ENCODE measurements around the gene COX6A1. TPM values are rescaled to one million over a fixed set of nuclear protein-coding genes. Genes with fewer than 3 reads are reported as not detected.
"Not testable (repeated sequence)": the region's sequence is repeated elsewhere in the genome, so short reads cannot be mapped to it uniquely, and the experiment has no call there.

COX6A1 gene
- total and polyA plus RNA-seq, 2 donors: 443 to 494 TPM

- DNase-seq (ENCODE audit: low read depth in 6 of 9, low spot score in 9 of 9): peak in 8 of 9 donors; percentile 42 to 86 (median 76)
- Histone ChIP-seq H3K9me3 (ENCODE audit: control insufficient read depth in 2 of 2, insufficient read depth in 1 of 2, low read length in 1 of 2) (no peaks in the 10 kb centered on the region), H3K27ac (ENCODE audit: low read depth in 1 of 2, low read length in 1 of 2) (no peak overlapping the region), H3K4me3 (ENCODE audit: low read length in 2 of 2) (no peak overlapping the region), H3K36me3 (ENCODE audit: control insufficient read depth in 2 of 2, insufficient read depth in 2 of 2, low read length in 1 of 2) (peaks cover 11 to 43% of the 10 kb centered on the region in 2 donors), H3K4me1 (ENCODE audit: control insufficient read depth in 2 of 2, insufficient read depth in 2 of 2, low read length in 2 of 2) (peaks cover 17 to 22% of the 10 kb centered on the region in 2 donors), H3K27me3 (ENCODE audit: control insufficient read depth in 2 of 2, insufficient read depth in 1 of 2, low read length in 1 of 2) (no peaks in the 10 kb centered on the region)
- WGBS: 17% methylated on average over 6 of the region's 6 CpGs
Measured at GRCh38 chr12:120439646-120440247, 1.8 kb downstream of the COX6A1 start.

DNA sequence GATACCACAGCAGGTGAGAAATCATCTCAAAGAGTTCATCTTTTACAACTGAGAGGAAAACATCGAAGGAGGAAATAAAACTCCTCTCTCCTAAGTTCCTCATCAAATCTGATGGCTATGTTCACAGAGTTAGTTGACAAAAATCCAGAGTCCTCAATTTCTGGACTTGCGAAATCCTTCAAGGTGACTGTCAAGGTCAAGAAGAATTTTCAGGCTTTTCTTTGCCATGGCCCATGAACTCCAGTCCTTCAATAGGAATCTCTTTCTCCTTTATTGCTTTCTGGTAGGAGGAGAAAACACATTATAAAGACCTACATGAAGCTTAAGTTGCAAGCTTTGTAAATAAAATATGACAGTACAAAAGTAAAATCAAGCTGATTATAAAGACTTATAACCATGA lies 6.8 kb downstream of the COX6A1 start:
- WGBS: 94% methylated on average over 2 of the region's 2 CpGs
- Histone ChIP-seq H3K27ac (ENCODE audit: low read depth in 1 of 2, low read length in 1 of 2) (no peak overlapping the region), H3K9me3 (ENCODE audit: control insufficient read depth in 2 of 2, insufficient read depth in 1 of 2, low read length in 1 of 2) (peaks cover 0 to 2% of the 10 kb centered on the region in 2 donors), H3K36me3 (ENCODE audit: control insufficient read depth in 2 of 2, insufficient read depth in 2 of 2, low read length in 1 of 2) (peaks cover 23 to 48% of the 10 kb centered on the region in 2 donors), H3K4me1 (ENCODE audit: control insufficient read depth in 2 of 2, insufficient read depth in 2 of 2, low read length in 2 of 2) (peaks cover 8 to 25% of the 10 kb centered on the region in 2 donors), H3K4me3 (ENCODE audit: low read length in 2 of 2) (no peak overlapping the region), H3K27me3 (ENCODE audit: control insufficient read depth in 2 of 2, insufficient read depth in 1 of 2, low read length in 1 of 2) (no peaks in the 10 kb centered on the region)
- DNase-seq (ENCODE audit: low read depth in 6 of 9, low spot score in 9 of 9): no peak

- Histone ChIP-seq H3K27ac (ENCODE audit: low read depth in 1 of 2, low read length in 1 of 2) (peak within 1 kb of the TSS; percentile 79 to 90), H3K36me3 (ENCODE audit: control insufficient read depth in 2 of 2, insufficient read depth in 2 of 2, low read length in 1 of 2) (peaks cover 24 to 45% of the 10 kb centered on the region in 2 donors), H3K9me3 (ENCODE audit: control insufficient read depth in 2 of 2, insufficient read depth in 1 of 2, low read length in 1 of 2) (peaks cover 0 to 2% of the 10 kb centered on the region in 2 donors), H3K4me3 (ENCODE audit: low read length in 2 of 2) (peak within 1 kb of the TSS; percentile 94 to 96), H3K27me3 (ENCODE audit: control insufficient read depth in 2 of 2, insufficient read depth in 1 of 2, low read length in 1 of 2) (no peaks in the 10 kb centered on the region), H3K4me1 (ENCODE audit: control insufficient read depth in 2 of 2, insufficient read depth in 2 of 2, low read length in 2 of 2) (peaks cover 4 to 22% of the 10 kb centered on the region in 2 donors)
- peak in 7 of 9 donors; percentile 75 to 91 (median 86) for DNase-seq (ENCODE audit: low read depth in 6 of 9, low spot score in 9 of 9)
- WGBS: under 1% methylated on average over 73 of the region's 73 CpGs
Measured at GRCh38 chr12:120445911-120446843, 8.3 kb downstream of the COX6A1 start, which contains the start of the genes GATC and TRIAP1. TSS of gene GATC (plus strand) at chr12:120446444. CDS start at chr12:120446481, 37 bp downstream. TSS of gene TRIAP1 (minus strand) at chr12:120446384. CDS start at chr12:120446372, 12 bp downstream.

DNA sequence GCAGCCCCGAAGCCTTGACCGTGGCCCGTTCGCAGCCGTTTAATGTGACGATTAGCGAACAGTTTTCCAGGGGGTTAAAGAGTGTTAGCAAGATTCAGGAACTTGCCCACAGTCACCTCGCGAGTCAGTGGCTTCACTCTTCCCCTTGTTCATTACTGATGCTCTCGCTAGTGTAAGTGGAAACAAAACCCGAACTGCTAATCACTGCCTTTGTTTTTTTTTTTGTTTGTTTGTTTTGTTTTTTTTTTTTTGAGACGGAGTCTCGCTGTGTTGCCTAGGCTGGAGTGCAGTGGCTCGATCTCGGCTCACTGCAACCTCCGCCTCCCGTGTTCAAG lies 8.9 kb downstream of the COX6A1 start:
- peak overlapping the region; percentile 79 to 90 for H3K27ac ChIP-seq (ENCODE audit: low read depth in 1 of 2, low read length in 1 of 2)
- not testable (repeated sequence) for H3K27me3 ChIP-seq (ENCODE audit: control insufficient read depth in 2 of 2, insufficient read depth in 1 of 2, low read length in 1 of 2); H3K9me3 ChIP-seq (ENCODE audit: control insufficient read depth in 2 of 2, insufficient read depth in 1 of 2, low read length in 1 of 2)
- H3K4me3 ChIP-seq (ENCODE audit: low read length in 2 of 2): peak overlapping the region; percentile 94 to 96
- peak in 1 of 9 donors; percentile 18 for DNase-seq (ENCODE audit: low read depth in 6 of 9, low spot score in 9 of 9)
- H3K36me3 ChIP-seq (ENCODE audit: control insufficient read depth in 2 of 2, insufficient read depth in 2 of 2, low read length in 1 of 2): peaks cover 21 to 42% of the 10 kb centered on the region in 2 donors
- WGBS: 9% methylated on average over 17 of the region's 17 CpGs
- H3K4me1 ChIP-seq (ENCODE audit: control insufficient read depth in 2 of 2, insufficient read depth in 2 of 2, low read length in 2 of 2): peaks cover 4 to 22% of the 10 kb centered on the region in 2 donors

DNA sequence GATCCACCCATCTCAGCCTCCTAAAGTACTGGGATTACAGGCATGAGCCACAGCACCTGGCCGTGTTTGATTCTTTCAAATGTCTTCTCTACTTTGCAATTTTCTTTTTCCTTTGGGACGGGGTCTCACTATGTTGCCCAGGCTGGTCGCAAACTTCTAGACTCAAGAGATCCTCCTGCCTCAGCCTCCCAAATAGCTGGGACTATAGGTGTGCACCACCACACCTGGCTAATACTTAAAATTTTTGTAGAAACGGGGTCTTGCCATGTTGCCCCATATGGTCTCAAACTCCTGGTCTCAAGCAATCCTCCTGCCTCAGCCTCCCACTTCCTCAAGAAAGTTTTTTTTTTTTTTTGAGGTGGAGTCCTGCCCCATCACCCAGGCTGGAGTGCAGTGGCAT lies 10.1 kb downstream of the COX6A1 start:
- no peak overlapping the region for H3K27ac ChIP-seq (ENCODE audit: low read depth in 1 of 2, low read length in 1 of 2)
- H3K9me3 ChIP-seq (ENCODE audit: control insufficient read depth in 2 of 2, insufficient read depth in 1 of 2, low read length in 1 of 2): peaks cover 0 to 2% of the 10 kb centered on the region in 2 donors
- H3K4me3 ChIP-seq (ENCODE audit: low read length in 2 of 2): no peak overlapping the region
- H3K36me3 ChIP-seq (ENCODE audit: control insufficient read depth in 2 of 2, insufficient read depth in 2 of 2, low read length in 1 of 2): peaks cover 20 to 42% of the 10 kb centered on the region in 2 donors
- no peaks in the 10 kb centered on the region for H3K27me3 ChIP-seq (ENCODE audit: control insufficient read depth in 2 of 2, insufficient read depth in 1 of 2, low read length in 1 of 2)
- WGBS: over 99% methylated on average over 4 of the region's 4 CpGs
- peaks cover 4 to 22% of the 10 kb centered on the region in 2 donors for H3K4me1 ChIP-seq (ENCODE audit: control insufficient read depth in 2 of 2, insufficient read depth in 2 of 2, low read length in 2 of 2)
- DNase-seq (ENCODE audit: low read depth in 6 of 9, low spot score in 9 of 9): no peak

- H3K4me3 ChIP-seq (ENCODE audit: low read length in 2 of 2); DNase-seq (ENCODE audit: low read depth in 6 of 9, low spot score in 9 of 9); H3K27ac ChIP-seq (ENCODE audit: low read depth in 1 of 2, low read length in 1 of 2); H3K27me3 ChIP-seq (ENCODE audit: control insufficient read depth in 2 of 2, insufficient read depth in 1 of 2, low read length in 1 of 2); H3K4me1 ChIP-seq (ENCODE audit: control insufficient read depth in 2 of 2, insufficient read depth in 2 of 2, low read length in 2 of 2); H3K9me3 ChIP-seq (ENCODE audit: control insufficient read depth in 2 of 2, insufficient read depth in 1 of 2, low read length in 1 of 2): not testable (repeated sequence)
- peaks cover 42 to 53% of the 10 kb centered on the region in 2 donors for H3K36me3 ChIP-seq (ENCODE audit: control insufficient read depth in 2 of 2, insufficient read depth in 2 of 2, low read length in 1 of 2)
- WGBS: 97% methylated on average over 5 of the region's 5 CpGs
Measured at GRCh38 chr12:120452524-120452923, 14.6 kb downstream of the COX6A1 start.

DNA sequence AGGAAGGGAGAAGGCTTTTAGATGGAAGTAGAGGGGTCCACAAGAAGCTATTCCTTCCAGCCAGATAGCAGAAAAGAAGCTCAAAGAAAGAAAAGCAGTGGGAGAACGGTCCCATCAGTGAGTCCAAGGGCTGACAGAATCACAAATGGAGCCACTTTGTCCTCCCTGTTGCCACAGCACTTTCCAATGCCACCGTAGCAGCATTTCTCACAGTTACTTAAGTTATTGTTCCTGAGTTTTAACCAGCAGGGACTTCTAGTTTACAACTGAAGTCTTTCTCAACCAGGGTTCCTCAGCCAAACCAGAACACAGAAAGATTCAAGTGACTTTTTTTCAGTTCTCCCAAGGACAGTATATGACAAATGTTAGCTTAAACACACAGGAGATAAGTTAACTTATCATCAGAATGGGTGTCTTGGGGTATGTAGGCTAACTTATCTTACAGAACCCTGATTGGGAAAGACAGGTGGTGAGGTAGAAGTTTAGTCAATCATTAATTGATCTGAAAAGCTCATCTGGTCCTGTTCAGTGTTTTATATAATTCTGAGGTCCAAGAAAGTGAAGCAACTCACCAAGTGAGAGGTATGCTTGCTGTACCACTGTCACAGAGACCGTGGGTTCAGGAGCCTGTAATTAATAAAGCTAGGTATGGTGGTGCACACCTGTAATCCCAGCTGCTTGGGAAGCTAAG lies 15.3 kb downstream of the COX6A1 start:
- Histone ChIP-seq H3K36me3 (ENCODE audit: control insufficient read depth in 2 of 2, insufficient read depth in 2 of 2, low read length in 1 of 2) (peaks cover 49 to 59% of the 10 kb centered on the region in 2 donors), H3K27me3 (ENCODE audit: control insufficient read depth in 2 of 2, insufficient read depth in 1 of 2, low read length in 1 of 2) (no peaks in the 10 kb centered on the region), H3K4me1 (ENCODE audit: control insufficient read depth in 2 of 2, insufficient read depth in 2 of 2, low read length in 2 of 2) (peaks cover 0 to under 1% of the 10 kb centered on the region in 2 donors), H3K9me3 (ENCODE audit: control insufficient read depth in 2 of 2, insufficient read depth in 1 of 2, low read length in 1 of 2) (no peaks in the 10 kb centered on the region), H3K27ac (ENCODE audit: low read depth in 1 of 2, low read length in 1 of 2) (no peak overlapping the region), H3K4me3 (ENCODE audit: low read length in 2 of 2) (no peak overlapping the region)
- no peak for DNase-seq (ENCODE audit: low read depth in 6 of 9, low spot score in 9 of 9)
- over 99% methylated on average over 3 of the region's 3 CpGs for WGBS

DNA sequence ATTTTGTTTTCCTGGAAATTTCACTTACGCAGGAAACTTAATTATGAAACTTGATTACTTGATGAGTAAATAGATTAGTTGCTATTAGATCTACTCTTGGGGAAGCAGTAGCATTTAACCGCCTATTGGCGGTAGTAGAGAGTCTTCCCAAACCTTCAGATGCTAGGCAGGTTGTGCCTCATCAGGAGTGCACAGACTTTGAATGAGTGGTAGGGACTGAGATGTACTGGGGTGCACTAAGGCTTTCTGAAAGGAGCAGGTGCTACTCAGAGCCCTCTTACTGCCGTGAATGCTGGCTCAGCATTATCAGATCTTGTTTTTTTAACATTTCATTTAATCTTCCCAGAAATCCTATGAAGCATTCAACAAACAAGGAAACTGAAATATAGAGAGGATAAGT lies 16.1 kb downstream of the COX6A1 start:
- no peak overlapping the region for H3K27ac ChIP-seq (ENCODE audit: low read depth in 1 of 2, low read length in 1 of 2)
- DNase-seq (ENCODE audit: low read depth in 6 of 9, low spot score in 9 of 9): peak in 2 of 9 donors; percentile 16 to 38
- 91% methylated on average over 4 of the region's 4 CpGs for WGBS
- H3K27me3 ChIP-seq (ENCODE audit: control insufficient read depth in 2 of 2, insufficient read depth in 1 of 2, low read length in 1 of 2): no peaks in the 10 kb centered on the region
- H3K9me3 ChIP-seq (ENCODE audit: control insufficient read depth in 2 of 2, insufficient read depth in 1 of 2, low read length in 1 of 2): no peaks in the 10 kb centered on the region
- H3K4me1 ChIP-seq (ENCODE audit: control insufficient read depth in 2 of 2, insufficient read depth in 2 of 2, low read length in 2 of 2): no peaks in the 10 kb centered on the region
- no peak overlapping the region for H3K4me3 ChIP-seq (ENCODE audit: low read length in 2 of 2)
- peaks cover 56 to 66% of the 10 kb centered on the region in 2 donors for H3K36me3 ChIP-seq (ENCODE audit: control insufficient read depth in 2 of 2, insufficient read depth in 2 of 2, low read length in 1 of 2)
